GM21723 (cell line): ENCODE data around the gene PHLDB3.
"Not testable (repeated sequence)": the region's sequence is repeated elsewhere in the genome, so short reads cannot be mapped to it uniquely, and the experiment has no call there.

Experiments used
- ATAC-seq: cut with Tn5 transposase; IDR thresholded peaks from one replicate; pipeline ENCODE4 v1.9.1; 2021; ENCODE audit warnings: mild to moderate bottlenecking, moderate library complexity; ENCODE audit not compliant: unreplicated experiment

Gene PHLDB3

DNA sequence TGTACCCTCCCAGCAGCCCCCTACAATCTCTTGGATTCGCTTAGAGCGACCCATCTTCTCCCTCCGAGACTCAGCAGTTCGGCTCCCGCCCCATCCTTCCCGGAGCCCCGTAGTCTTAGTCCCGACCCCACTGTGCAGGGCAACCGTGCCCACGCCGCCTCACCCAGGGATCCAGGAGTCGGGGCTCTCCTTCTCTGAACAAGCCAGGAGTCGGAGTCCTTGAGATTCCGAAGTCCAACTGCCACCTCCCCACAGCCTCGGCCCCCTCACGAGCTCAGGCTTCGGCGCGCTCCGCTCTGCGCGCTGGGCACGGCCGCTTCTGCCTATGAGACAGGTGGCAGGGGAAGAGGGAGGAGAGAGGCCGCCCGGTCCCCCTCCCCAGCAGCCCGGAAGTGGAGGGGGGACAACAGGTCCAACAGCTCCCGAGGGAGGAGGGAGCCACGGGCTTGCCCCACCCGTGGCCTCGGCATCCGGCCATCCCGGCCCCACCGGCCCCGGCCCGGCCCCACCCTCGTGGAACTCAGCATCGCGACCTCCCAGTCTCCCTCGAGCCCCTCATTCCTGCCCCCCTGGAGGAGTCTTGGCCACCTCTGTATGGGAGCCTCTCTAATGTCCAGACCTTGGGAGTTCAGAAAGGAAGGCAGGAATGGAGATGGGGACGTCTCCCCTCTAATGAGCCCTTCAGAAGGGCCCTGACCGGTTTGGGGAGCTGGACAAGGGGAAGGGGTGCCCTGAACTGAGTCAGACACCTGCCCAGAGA lies at the start of gene PHLDB3:
Gene PHLDB3, minus strand, starts transcription at position 321 of the 760 bp plus-strand sequence. CDS start 628 bp downstream, outside the sequence.
- peak; percentile 21 for ATAC-seq

DNA sequence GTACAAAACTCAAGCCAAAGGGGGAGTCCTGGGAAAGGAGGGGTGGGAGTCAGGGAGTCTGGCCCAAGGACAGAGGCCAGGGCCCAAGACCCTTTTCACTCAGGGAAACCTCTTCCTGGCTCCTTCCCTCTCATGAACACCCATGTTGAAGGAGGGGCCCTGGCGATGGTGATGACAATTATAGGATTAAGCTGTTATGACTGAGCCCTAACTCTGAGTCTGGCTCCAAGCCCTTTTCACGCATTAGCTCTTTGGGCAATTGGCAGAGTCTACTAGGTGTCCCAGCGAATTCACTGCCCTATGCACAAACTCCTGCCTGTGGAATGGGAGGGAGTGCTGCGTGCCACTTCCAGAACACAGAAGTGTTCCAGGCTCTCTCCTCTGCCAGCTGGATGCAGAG lies 49.1 kb upstream of the PHLDB3 start:
- ATAC-seq, result no peak

DNA sequence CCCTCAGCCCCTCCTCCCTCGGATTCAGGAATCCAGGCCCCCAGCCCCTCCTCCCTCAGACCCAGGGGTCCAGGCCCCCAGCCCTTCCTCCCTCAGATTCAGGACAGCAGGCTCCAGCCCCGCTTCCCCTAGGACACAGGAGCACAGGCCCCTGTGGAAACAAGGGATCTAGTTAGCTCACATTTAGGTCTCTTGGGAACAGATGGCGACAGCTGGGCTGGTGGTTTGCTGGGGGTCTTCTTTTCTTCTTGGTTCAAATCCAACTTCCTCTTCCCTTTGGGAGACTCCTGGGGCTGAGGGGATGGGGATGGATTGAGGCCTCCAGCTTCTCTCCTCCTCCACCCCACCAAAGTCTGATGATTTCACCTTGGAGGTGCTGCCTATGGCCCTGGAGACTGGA lies 48.1 kb upstream of the PHLDB3 start:
- no peak for ATAC-seq

DNA sequence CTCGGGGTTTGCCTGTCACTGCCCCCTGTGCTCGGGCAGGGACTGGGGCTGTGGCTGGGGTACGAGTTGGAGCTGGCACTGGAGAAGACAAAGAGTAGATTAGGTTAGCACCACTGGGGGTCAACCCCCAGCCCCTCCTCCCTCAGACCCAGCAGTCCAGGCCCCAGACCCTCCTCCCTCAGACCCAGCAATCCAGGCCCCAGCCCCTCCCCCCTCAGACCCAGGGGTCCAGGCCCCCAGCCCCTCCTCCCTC lies 47.6 kb upstream of the PHLDB3 start:
- ATAC-seq, result no peak

DNA sequence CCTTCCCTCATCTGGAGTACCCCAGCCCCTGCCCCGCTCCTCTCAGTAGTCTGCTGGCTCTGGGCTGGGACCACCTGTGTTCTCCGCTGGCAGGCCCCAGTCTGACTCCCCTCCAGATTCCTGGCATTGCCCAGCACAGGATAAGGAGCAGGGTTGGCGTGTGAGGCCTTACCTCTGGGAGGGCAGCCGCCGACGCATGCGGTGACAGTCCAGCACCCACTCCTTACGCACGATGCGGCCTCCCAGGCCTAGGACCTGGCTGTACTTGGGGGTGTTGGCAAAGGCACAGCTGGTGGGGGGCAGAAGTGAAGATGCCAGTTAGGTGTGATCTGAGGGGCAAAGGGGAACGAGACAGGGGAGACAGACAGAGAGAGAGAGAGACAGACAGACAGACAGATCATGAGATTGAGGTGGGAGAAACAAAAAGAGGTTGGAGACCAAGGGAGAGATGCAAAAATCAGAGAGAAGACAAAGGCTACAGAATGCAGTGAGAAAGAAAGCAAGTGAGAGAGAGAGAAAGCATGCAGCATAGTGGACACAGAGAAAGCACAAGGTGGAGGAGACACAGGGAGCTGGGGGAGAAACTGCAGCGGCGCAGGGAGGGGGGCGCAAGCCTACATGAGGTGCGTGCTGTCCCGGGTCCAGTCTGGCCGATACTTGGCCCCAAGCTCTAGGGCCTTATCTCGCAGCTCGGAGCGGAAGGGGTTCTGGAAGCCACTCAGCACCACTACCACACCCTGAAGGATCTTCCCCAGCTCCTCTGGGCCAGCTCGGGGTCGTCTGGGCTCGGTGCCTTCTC lies 47.1 kb upstream of the PHLDB3 start:
- ATAC-seq, result no peak

DNA sequence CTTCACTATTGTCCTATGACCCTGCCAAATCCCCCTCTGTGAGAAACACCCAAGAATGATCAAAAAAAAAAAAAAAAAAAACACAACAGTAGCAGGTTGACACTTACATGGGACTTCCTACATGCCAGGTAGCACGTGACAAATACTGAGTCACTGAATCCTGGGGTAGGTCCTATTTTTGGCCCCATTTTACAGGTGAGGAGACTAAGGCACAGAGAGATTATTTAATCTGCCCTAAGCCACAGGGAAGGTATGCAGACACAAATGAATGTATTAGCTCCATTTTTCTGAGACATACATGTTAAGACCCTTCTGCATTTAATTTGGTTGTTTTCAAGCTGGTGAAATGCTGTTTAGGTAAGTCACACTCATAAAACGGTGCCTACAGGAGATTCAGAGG lies 44.2 kb upstream of the PHLDB3 start:
- no peak for ATAC-seq

DNA sequence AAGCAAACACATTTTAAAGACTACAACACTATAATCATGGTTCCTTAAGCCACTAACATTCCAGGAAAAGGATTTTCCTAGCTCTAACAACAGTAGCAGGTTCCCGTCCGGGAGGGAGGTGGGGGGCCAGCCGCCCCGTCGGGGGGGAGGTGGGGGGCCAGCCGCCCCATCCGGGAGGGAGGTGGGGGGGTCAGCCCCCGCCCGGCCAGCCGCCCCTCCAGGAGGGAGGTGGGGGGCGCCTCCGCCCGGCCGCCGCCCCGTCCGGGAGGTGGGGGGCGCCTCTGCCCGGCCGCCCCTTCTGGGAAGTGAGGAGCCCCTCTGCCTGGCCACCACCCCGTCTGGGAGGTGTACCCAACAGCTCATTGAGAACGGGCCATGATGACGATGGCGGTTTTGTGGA lies 43.4 kb upstream of the PHLDB3 start:
- not testable (repeated sequence) for ATAC-seq

DNA sequence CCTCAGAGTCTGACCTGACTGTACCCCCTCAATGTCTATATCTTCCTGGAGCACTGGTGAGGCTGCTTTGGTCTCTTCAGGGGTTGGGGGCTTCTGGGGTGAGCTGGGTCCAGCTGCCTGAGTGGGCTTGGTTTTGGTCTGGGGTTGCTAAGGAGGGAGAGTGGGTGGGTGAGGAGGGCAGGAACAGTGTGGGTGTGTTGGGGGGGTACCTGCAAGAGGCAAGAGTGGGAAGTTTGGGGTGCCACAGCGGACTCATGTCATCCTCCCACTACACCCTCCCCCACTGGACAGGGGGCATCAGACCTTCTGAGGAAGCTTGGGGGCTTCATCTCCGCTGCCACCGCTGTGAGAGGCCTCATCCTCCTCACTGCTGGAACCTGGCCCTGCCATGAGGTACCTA lies 42.0 kb upstream of the PHLDB3 start:
- no peak for ATAC-seq

DNA sequence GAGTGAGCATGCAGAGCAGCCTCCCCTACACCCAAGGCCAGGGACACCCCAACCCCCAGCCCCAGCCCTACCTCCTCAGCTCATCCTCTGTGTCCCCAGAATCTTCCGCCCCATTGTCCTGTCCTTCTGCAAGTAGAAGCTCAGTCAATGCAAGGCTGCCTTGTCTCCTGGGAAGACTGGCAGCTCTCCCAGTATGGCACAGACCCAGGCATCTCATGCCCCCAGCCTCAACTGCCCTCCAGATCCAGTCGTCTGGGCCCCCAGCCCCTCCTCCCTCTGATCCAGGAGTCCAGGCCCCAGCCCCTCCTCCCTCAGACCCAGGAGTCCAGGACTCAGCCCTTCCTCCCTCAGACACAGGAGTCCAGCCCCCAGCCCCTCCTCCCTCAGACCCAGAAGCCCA lies 41.4 kb upstream of the PHLDB3 start:
- no peak for ATAC-seq

DNA sequence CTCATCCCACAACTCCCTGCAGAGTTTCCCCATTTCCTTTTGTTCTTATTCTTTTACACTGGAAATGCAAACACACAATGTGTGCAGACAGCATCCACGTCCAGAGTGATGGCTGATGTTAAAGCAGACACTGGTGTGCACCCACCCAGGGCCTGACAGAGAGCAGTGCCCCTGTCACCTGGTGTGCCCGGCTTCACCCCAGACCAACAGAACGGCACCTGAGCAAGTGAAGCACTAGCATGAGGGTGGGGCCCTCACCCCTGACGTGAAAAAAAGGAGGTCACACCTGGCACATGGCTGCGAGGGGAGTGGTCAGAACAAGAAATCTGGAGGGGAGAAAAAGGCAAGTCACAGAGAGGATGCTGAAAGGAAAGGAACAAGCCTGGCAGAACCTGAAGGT lies 40.7 kb upstream of the PHLDB3 start:
- no peak for ATAC-seq

DNA sequence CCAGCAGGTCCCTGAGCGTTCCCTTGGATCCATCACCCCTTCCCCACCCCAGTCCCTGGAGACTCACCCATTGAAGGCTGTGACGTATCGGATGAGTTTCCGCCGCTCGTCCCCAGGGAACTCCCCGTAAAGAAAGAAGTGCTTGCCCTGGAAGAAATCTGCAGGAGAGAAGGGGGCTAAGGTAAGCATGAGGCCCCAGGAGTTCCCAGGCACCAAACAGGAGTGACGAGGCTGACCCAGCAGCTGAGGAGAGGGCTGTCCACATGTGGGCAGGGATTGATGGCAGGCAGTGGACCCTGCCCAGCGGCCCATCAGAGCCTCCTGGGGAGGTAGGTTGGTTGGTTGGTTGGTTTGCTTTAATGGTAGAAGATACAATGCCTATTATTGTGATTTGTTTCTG lies 39.5 kb upstream of the PHLDB3 start:
- no peak for ATAC-seq

DNA sequence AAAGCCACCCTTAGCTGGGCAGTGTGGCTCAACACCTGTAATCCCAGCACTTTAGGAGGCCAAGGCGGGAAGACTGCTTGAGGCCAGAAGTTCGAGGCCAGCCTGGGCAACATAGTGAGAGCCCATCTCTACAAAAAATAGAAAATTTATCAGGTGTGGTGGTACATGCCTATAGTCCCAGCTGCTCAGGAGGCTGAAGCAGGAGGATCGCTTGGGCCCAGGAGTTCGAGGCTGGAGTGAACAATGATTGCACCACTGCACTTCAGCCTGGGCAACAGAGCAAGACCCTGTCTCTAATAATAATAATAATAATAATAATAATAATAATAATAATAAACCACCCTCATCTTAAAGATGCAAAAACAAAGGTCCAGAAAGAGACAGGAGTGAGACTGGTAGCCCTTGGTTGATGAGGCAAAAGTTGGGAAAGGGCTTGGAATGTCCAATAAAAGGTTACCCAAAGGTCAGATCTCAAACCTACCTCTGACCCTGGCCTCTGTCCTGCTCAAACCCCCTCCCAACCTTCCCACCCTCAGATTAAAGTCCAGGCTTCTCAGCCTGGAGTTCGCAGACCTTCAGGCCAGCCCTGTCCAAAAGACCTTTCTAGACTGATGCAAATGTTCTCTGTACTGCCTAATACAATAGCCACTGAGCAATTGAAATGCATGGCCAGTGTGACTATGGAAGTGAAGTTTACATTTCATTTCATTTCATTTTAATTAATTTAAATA lies 37.5 kb upstream of the PHLDB3 start:
- no peak for ATAC-seq

DNA sequence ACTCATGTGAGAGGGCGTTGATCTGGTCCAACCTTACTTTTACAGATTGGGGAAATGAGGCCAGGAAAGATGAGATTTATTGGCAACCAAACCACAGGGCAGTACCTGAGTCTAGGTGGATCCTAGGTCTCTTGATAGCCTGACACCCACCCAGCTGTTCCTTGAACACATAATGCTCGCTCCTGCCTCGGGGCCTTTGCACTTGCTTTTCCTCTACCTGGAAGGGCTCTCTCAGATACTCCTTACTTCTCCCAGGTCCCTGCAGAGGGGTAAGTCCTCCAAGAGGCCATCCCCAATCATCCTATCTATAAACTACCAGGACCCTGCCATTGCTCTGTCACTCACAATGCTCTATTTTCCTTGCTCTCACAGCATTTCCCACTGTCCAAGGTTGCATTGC lies 35.8 kb upstream of the PHLDB3 start:
- no peak for ATAC-seq

DNA sequence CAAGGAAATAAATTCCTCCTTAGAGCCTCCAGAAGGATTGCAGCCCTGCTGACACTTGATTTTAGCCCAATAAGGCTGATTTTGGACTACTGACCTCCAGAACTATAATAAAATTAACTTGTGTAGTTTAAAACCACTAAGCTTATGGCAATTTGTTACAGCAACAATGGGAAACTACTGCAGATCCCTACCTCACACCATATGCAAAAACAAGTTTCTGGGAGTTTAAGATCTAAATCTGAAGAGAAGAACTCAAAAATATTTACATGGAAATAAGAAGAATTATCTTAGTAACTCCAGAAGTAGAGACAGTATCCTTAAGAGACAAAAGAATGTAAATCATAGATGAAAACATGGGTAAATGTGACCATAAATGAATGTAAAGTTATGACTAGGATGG lies 34.4 kb upstream of the PHLDB3 start:
- ATAC-seq, result no peak

DNA sequence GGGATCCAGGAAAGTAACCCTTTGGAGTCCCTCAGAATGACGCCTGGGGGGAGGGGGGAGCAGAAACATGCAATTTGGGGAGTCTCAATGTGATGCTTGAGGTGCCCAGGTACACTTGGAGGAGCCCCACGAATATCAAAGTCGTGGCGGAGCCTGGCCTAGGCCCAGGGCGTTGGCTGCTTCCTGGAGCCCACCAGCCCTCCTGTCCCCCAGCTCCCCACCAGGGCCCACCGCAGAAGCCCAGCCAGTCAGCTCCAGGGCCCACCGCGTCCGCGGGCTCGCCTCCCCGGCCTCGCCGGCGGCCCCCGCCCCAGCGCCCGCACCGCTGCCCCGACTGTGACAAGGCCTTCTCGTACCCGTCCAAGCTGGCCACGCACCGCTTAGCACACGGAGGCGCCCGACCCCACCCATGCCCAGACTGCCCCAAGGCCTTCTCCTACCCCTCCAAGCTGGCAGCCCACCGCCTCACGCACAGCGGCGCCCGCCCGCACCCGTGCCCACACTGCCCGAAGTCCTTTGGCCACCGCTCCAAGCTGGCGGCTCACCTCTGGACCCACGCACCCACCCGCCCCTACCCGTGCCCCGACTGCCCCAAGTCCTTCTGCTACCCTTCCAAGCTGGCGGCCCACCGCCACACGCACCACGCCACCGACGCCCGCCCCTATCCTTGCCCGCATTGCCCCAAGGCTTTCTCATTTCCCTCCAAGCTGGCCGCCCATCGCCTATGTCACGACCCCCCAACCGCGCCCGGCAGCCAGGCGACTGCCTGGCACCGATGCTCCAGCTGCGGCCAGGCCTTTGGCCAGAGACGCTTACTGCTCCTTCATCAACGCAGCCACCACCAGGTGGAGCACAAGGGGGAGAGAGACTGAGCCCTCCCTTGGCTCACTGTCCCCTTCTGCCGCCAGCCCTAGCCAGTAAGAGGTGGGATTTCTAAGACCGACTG lies 30.5 kb upstream of the PHLDB3 start:
- no peak for ATAC-seq

DNA sequence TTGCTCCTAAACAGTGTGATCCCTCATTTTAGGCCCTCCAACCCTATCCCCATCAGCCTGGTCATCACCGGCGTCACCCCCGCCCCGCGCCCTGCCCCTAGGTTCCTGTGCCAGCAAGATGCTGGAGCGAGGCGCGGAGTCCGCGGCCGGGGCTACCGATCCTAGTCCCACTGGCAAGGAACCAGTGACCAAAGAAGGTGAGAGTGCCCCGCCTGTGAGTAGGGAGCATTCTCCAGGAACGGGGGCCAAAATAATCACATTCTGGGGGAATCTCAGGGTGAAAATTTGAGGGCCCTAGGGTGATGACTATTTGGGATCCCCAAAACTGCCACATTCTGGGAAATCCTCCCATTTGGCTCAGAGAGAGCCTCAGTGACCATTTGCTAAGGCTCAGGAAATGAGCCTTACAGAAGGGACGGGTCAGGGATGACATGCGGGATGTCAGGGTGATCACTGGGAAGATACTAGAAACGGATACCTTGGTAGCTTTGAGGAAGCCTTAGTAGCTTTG lies 29.8 kb upstream of the PHLDB3 start:
- no peak for ATAC-seq

DNA sequence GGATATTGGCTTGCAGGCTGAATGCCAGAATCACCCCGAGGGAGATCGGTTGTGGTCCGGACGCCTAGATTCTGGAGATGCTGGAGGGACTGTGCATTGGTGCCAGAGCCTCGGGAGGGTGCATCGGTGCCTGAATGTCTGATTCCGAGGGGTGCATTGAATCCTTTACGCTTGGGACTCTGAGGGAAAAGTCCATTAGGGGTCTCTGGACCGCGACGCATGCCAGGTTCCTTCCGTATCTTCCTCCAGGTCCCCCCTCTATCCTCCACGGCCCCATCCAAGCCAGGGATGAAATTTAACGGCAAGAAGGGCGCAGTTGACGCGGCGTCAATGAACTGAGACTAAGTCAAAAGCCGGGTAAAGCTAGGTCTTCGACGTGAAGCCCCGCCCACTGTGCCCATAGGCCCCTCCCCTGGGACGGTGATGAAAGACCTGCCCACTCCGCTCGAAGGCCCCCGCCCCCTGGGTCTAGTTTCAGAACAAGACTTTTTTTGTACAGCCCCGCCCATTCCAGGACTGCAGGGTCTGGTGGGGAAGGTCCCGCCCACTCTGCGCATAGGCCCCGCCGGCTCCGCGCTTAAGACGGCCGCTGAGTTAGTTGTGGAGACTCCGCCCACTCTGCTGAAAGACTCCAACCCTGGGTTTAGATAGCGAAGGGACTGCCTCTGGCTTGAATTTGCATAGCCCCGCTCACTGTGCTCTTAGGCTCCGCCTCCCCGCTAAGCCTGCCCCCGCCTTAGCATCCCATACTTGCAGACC lies 29.2 kb upstream of the PHLDB3 start:
- ATAC-seq, result peak; percentile 44

DNA sequence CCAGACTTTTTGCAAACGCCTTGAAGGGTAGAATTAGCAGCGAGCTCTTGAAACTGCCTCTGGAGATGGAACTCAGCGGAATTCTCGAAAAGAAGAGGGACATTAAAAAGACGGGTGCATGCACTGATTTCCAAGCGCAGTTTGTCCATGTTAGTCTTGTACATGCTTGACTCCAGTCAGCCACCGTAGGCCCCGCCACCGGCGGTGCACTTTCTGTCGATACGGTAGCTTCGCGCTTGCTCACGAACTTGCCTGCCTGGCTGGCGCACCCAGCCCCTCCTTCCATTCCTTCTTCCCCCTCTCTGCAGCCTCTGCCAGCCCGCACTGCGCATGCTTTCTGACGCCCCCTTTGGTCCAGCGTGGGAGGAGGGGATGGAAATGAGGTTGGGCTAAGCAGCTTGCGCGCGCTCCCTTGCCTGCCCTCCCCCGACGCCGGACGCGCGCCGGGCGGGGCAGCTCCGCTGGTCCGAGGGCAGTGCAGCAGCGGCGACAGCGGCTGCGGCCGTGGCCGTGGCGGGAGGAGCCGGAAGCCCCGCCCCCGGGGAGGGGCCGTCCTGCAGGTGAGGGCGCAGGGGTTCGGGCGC lies 28.5 kb upstream of the PHLDB3 start, which contains the start of gene ZNF575:
Gene ZNF575, plus strand, starts transcription at position 227 of the 584 bp plus-strand sequence. CDS start 1,235 bp downstream, outside the sequence.
- peak; percentile 56 for ATAC-seq

DNA sequence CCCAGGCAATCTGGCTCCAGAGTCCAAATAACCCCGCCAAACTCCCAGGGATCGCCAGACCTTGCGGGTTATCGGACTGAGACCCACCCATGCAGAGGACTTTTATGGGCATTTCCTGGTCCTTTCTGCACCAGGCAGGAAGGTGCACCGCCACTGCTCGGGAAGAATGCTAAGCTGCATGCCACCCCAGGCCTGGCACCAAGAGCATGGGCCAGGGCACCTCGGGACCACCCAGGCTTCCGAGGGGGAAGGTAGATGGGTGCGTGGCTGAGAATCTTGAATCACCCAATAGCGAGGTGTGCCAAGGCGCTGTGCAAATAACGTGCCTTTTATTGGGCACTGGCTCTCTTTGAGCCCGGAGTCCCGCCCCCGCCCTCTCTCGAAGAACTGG lies 28.0 kb upstream of the PHLDB3 start:
- ATAC-seq, result peak; percentile 19
